ENCODE measurements around the gene NDUFB11.

Gene NDUFB11

DNA sequence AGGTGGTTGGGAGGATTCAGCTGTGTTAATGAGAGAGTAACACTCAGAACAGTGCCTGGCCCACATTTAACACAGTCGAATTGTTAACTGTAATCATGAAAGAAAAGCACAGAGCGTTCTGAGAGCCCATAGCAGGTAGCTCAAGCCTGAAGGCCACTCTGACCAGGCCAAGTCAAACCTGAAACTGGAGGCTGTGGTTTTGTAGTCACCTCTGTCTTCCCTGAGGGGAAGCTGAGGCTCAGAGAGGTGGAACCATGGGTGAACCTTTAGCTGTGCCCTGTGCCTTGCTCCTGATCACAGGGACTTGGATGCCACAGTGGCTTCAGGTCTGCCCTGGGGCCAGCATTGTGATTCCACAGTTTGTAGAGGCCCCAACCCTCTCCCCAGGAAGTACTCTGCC lies 32.6 kb upstream of the NDUFB11 start:
- H4K20me1 ChIP-seq (ENCODE audit: insufficient read depth, low read length): no peaks in the 10 kb centered on the region
- no peak overlapping the region for H3K27ac ChIP-seq (ENCODE audit: low read length)
- peaks cover 15% of the 10 kb centered on the region for H3K36me3 ChIP-seq (replicated peaks; ENCODE audit: low read depth, low read length)
- no peak overlapping the region for H2AFZ ChIP-seq (ENCODE audit: low read depth, low read length)
- H3K9ac ChIP-seq (ENCODE audit: low read length): no peak overlapping the region
- H3K27me3 ChIP-seq (ENCODE audit: low read depth, low read length): no peaks in the 10 kb centered on the region
- H3K9me3 ChIP-seq (ENCODE audit: insufficient read depth, low read length): no peaks in the 10 kb centered on the region
- no peaks in the 10 kb centered on the region; the same call in 1 of the 2 replicates for H3K79me2 ChIP-seq (ENCODE audit: low read length)
- no peak overlapping the region for H3K4me3 ChIP-seq (ENCODE audit: low read length)
- no peaks in the 10 kb centered on the region for H3K4me1 ChIP-seq (ENCODE audit: low read length)
- no peak for TF ChIP-seq CTCF (IDR thresholded peaks at IDR 0.05; ENCODE audit: low read depth, low read length)
- TF ChIP-seq EZH2phosphoT487 (IDR thresholded peaks at IDR 0.05; ENCODE audit: low read depth): no peak
- H3K4me2 ChIP-seq (ENCODE audit: low read length): no peak overlapping the region

- no peaks in the 10 kb centered on the region for H3K4me1 ChIP-seq (ENCODE audit: low read length)
- peaks cover 18% of the 10 kb centered on the region for H3K36me3 ChIP-seq (replicated peaks; ENCODE audit: low read depth, low read length)
- no peak overlapping the region for H2AFZ ChIP-seq (ENCODE audit: low read depth, low read length)
- H3K4me3 ChIP-seq (ENCODE audit: low read length): no peak overlapping the region
- H3K9ac ChIP-seq (ENCODE audit: low read length): no peak overlapping the region
- H4K20me1 ChIP-seq (ENCODE audit: insufficient read depth, low read length): no peaks in the 10 kb centered on the region
- H3K79me2 ChIP-seq (ENCODE audit: low read length): no peaks in the 10 kb centered on the region; the same call in 1 of the 2 replicates
- H3K27ac ChIP-seq (ENCODE audit: low read length): no peak overlapping the region
- TF ChIP-seq EZH2phosphoT487 (IDR thresholded peaks at IDR 0.05; ENCODE audit: low read depth) (no peak), CTCF (IDR thresholded peaks at IDR 0.05; ENCODE audit: low read depth, low read length) (no peak)
- no peaks in the 10 kb centered on the region for H3K27me3 ChIP-seq (ENCODE audit: low read depth, low read length)
- no peak overlapping the region for H3K4me2 ChIP-seq (ENCODE audit: low read length)
- H3K9me3 ChIP-seq (ENCODE audit: insufficient read depth, low read length): no peaks in the 10 kb centered on the region
Measured at GRCh38 chrX:47176101-47176740, 31.7 kb upstream of the NDUFB11 start.

DNA sequence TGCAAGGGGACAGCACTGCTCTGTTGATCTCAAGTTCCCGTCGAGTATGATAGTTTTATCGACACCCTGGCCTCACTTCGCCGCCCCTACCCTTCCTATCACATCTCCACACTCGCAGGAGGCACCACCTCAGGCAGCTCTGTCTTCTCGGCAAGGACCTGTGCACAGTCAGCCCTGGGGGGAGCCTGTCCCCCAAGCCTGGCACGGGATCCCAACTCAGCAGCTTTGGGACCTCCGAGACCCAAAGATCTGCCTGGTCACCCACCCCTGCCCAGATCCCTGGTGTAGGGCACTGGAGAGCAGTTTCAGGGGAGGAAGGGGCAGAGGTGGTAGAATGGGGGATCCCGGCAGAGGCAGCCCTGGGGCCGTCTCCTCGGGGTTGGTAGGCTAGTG lies 31.1 kb upstream of the NDUFB11 start:
- H3K4me2 ChIP-seq (ENCODE audit: low read length): no peak overlapping the region
- H2AFZ ChIP-seq (ENCODE audit: low read depth, low read length): no peak overlapping the region
- no peak for TF ChIP-seq EZH2phosphoT487 (IDR thresholded peaks at IDR 0.05; ENCODE audit: low read depth)
- no peaks in the 10 kb centered on the region for H4K20me1 ChIP-seq (ENCODE audit: insufficient read depth, low read length)
- H3K4me3 ChIP-seq (ENCODE audit: low read length): no peak overlapping the region
- no peaks in the 10 kb centered on the region; the same call in 1 of the 2 replicates for H3K79me2 ChIP-seq (ENCODE audit: low read length)
- no peaks in the 10 kb centered on the region for H3K4me1 ChIP-seq (ENCODE audit: low read length)
- no peak overlapping the region for H3K27ac ChIP-seq (ENCODE audit: low read length)
- no peaks in the 10 kb centered on the region for H3K27me3 ChIP-seq (ENCODE audit: low read depth, low read length)
- no peak overlapping the region for H3K9ac ChIP-seq (ENCODE audit: low read length)
- H3K9me3 ChIP-seq (ENCODE audit: insufficient read depth, low read length): no peaks in the 10 kb centered on the region
- peaks cover 18% of the 10 kb centered on the region for H3K36me3 ChIP-seq (replicated peaks; ENCODE audit: low read depth, low read length)

DNA sequence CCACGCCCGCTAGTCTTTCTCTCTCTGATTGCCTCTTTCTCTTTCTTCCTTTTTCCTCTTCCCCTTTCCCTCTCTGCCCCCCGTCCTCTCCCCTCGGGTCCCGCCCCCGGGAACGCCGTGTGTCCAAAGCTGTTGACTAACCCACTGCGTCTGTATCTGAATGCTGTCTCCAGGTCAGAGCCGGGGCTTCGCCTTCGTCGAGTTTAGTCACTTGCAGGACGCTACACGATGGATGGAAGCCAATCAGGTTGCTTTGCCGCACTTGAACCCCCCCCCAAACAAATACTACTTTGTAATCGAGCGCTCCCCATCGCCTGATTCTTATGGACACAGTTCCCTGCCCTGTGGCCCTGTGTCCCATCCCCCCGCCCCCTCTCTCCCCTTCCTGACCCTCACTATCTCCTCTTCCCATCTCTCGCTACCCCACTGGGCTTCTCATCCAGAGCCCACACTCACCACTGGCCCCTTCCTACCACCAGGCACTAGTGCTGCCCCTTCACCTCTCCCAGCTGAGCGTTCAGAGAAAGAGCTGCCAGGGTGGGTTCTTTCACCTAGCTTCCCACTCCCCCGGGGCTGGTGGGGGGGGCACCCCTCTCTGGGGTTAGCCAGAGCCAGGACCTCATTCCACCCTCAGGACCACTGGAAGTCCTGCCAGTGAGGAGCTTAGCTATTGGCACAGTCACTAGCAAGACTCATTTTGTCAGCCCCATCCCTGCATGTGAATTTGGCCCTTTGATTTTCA lies 30.5 kb upstream of the NDUFB11 start:
- peaks cover 20% of the 10 kb centered on the region for H3K36me3 ChIP-seq (replicated peaks; ENCODE audit: low read depth, low read length)
- no peak overlapping the region for H3K4me2 ChIP-seq (ENCODE audit: low read length)
- H3K79me2 ChIP-seq (ENCODE audit: low read length): peaks cover 4% of the 10 kb centered on the region; the same call in 1 of the 2 replicates
- no peak overlapping the region for H3K27ac ChIP-seq (ENCODE audit: low read length)
- no peak overlapping the region for H2AFZ ChIP-seq (ENCODE audit: low read depth, low read length)
- no peaks in the 10 kb centered on the region for H3K9me3 ChIP-seq (ENCODE audit: insufficient read depth, low read length)
- no peak overlapping the region for H3K4me3 ChIP-seq (ENCODE audit: low read length)
- H3K9ac ChIP-seq (ENCODE audit: low read length): no peak overlapping the region
- no peaks in the 10 kb centered on the region for H4K20me1 ChIP-seq (ENCODE audit: insufficient read depth, low read length)
- no peaks in the 10 kb centered on the region for H3K27me3 ChIP-seq (ENCODE audit: low read depth, low read length)
- no peak for TF ChIP-seq CTCF (IDR thresholded peaks at IDR 0.05; ENCODE audit: low read depth, low read length)
- TF ChIP-seq EZH2phosphoT487 (IDR thresholded peaks at IDR 0.05; ENCODE audit: low read depth): no peak
- no peaks in the 10 kb centered on the region for H3K4me1 ChIP-seq (ENCODE audit: low read length)
